K562 (cell line): Measurements from ENCODE around the gene BICD1. TPM values are rescaled to one million over a fixed set of nuclear protein-coding genes. Genes with fewer than 3 reads are reported as not detected.

Experiments used
- KDM5B ChIP-seq: fragments of 200-600 bp; sonication (generic); IDR thresholded peaks from 2 replicates; pipeline ENCODE4 v1.6.1; 2012; ENCODE audit warnings: low read depth, mild to moderate bottlenecking, moderate library complexity, low read length, control low read depth, inconsistent platforms; ENCODE audit not compliant: insufficient replicate concordance
- REST ChIP-seq, 2 experiments: fragments of 450-650 bp; formaldehyde crosslinking in 1 of 2; IDR thresholded peaks; 2 replicates each; pipeline versions ENCODE4 v1.4.0 to v1.6.1; 2014 to 2020; ENCODE audit warnings: mild to moderate bottlenecking in 2 of 2, borderline replicate concordance in 1 of 2, low read depth in 1 of 2
- polyA plus RNA-seq, 8 experiments: library from polyadenylated mRNA; depleted of rRNA in 4 of 8; stranded (reverse) in 5 of 8; unstranded in 3 of 8; fragments of >200 nt; fragmentation: Nextera tagmentation in 2 of 8; fragmentation: Illumina TruSeq in 1 of 8; extraction: Ambion mirVana in 2 of 8; extraction: Trizol in 1 of 8; gene quantifications; 2 replicates each; pipeline versions ENCODE4 v1.2.1 to v1.2.3, GENCODE V29; 2011 to 2014; ENCODE audit warnings: inconsistent platforms in 1 of 8, missing spikeins in 1 of 8
- total RNA-seq, 7 experiments: library from RNA; depleted of rRNA in 6 of 7; stranded (reverse); fragments of >200 nt in 6 of 7; fragmentation: Illumina TruSeq in 2 of 7; extraction: Trizol in 2 of 7; gene quantifications; 2 replicates each; pipeline versions ENCODE4 v1.2.1 to v1.2.3, GENCODE V29; 2011 to 2021; ENCODE audit warnings: low replicate concordance in 1 of 7

BICD1 gene
- total and polyA plus RNA-seq, 9 of the 15 experiments (the other 6 are each of a cell fraction or from before 2014, with no cell fraction given), result 3.5 to 21.1 (median 12.5) TPM

GRCh38 chr12:32398816-32399369 is 292.2 kb downstream of the BICD1 start (continued):
- TF ChIP-seq REST (IDR thresholded peaks at IDR 0.05; ENCODE audit: borderline replicate concordance) (peak; percentile 65), REST (CRISPR knock-in tag; IDR thresholded peaks at IDR 0.05; ENCODE audit: low read depth) (no peak), KDM5B (peak; percentile 1)
